ENCODE measurements around the gene KLHL25.

The KLHL25 gene

GRCh38 chr15:85745023-85745422, 49.7 kb downstream of the KLHL25 start:
- DNase-seq (ENCODE audit: low read depth) = no peak

GRCh38 chr15:85744579-85744978, 50.1 kb downstream of the KLHL25 start:
- DNase-seq (ENCODE audit: low read depth) = no peak

- DNase-seq (ENCODE audit: low read depth) = no peak
Measured at GRCh38 chr15:85743392-85744055, 51.2 kb downstream of the KLHL25 start.

GRCh38 chr15:85742186-85742821, 52.4 kb downstream of the KLHL25 start:
- no peak for DNase-seq (ENCODE audit: low read depth)

GRCh38 chr15:85741662-85742061, 53.1 kb downstream of the KLHL25 start:
- DNase-seq (ENCODE audit: low read depth) = no peak

- no peak for DNase-seq (ENCODE audit: low read depth)
Measured at GRCh38 chr15:85741021-85741421, 53.7 kb downstream of the KLHL25 start.

- DNase-seq (ENCODE audit: low read depth) = no peak
Measured at GRCh38 chr15:85737061-85737460, 57.7 kb downstream of the KLHL25 start.

- DNase-seq (ENCODE audit: low read depth) = no peak
Measured at GRCh38 chr15:85733416-85733815, 61.3 kb downstream of the KLHL25 start.

- peak; percentile 29 for DNase-seq (ENCODE audit: low read depth)
Measured at GRCh38 chr15:85730001-85730820, 64.5 kb downstream of the KLHL25 start.

- DNase-seq (ENCODE audit: low read depth) = no peak
Measured at GRCh38 chr15:85727068-85727467, 67.7 kb downstream of the KLHL25 start.

- no peak for DNase-seq (ENCODE audit: low read depth)
Measured at GRCh38 chr15:85726454-85726853, 68.3 kb downstream of the KLHL25 start.

- DNase-seq (ENCODE audit: low read depth) = no peak
Measured at GRCh38 chr15:85725564-85725963, 69.2 kb downstream of the KLHL25 start.

- no peak for DNase-seq (ENCODE audit: low read depth)
Measured at GRCh38 chr15:85725019-85725418, 69.7 kb downstream of the KLHL25 start.

- no peak for DNase-seq (ENCODE audit: low read depth)
Measured at GRCh38 chr15:85723960-85724945, 70.5 kb downstream of the KLHL25 start.

- DNase-seq (ENCODE audit: low read depth) = no peak
Measured at GRCh38 chr15:85722374-85723152, 72.2 kb downstream of the KLHL25 start.

- no peak for DNase-seq (ENCODE audit: low read depth)
Measured at GRCh38 chr15:85718981-85719380, 75.7 kb downstream of the KLHL25 start.

- no peak for DNase-seq (ENCODE audit: low read depth)
Measured at GRCh38 chr15:85718271-85718971, 76.3 kb downstream of the KLHL25 start.

- DNase-seq (ENCODE audit: low read depth) = no peak
Measured at GRCh38 chr15:85717212-85717611, 77.5 kb downstream of the KLHL25 start.

- no peak for DNase-seq (ENCODE audit: low read depth)
Measured at GRCh38 chr15:85716261-85716660, 78.5 kb downstream of the KLHL25 start.

GRCh38 chr15:85711580-85712192, 83.0 kb downstream of the KLHL25 start:
- peak; percentile 45 for DNase-seq (ENCODE audit: low read depth)

Data from stimulated activated CD4-positive, alpha-beta T cell treated with anti-CD3 and anti-CD28 coated beads, Interleukin-2, amount 100 ng/mL, for 4 hours (primary cell).